Central memory CD8-positive, alpha-beta T cell (primary cell): ENCODE data around the gene TJP3.
"Not testable (repeated sequence)": the region's sequence is repeated elsewhere in the genome, so short reads cannot be mapped to it uniquely, and the experiment has no call there.

Experiments
- ATAC-seq: fragments of 150-1000 bp; cut with Tn5 transposase; replicated peaks from 2 replicates; pipeline ENCODE4 v1.10.0; 2022; ENCODE audit warnings: mild to moderate bottlenecking, moderate FRiP score, moderate number of reproducible peaks; ENCODE audit not compliant: poor library complexity, severe bottlenecking; ENCODE audit errors: extremely low read depth
- DNase-seq, 2 donors: peaks; one replicate each; pipeline ENCODE4 v3.0.0; 2021; ENCODE audit warnings: low spot score in 2 of 2
- H3K27ac Mint-ChIP-seq: one replicate; pipeline ENCODE4 v1.8.0; 2022; ENCODE audit warnings: low read depth, mild to moderate bottlenecking, moderate library complexity, mixed read lengths
- H3K27me3 Mint-ChIP-seq: one replicate; pipeline ENCODE4 v1.8.0; 2022; ENCODE audit warnings: mixed read lengths
- H3K36me3 Mint-ChIP-seq: one replicate; pipeline ENCODE4 v1.8.0; 2022; ENCODE audit warnings: mild to moderate bottlenecking, moderate library complexity, mixed read lengths; ENCODE audit not compliant: insufficient read depth
- H3K4me1 Mint-ChIP-seq: one replicate; pipeline ENCODE4 v1.8.0; 2022; ENCODE audit warnings: mixed read lengths
- H3K4me3 Mint-ChIP-seq: one replicate; pipeline ENCODE4 v1.8.0; 2022; ENCODE audit warnings: mild to moderate bottlenecking, moderate library complexity, mixed read lengths
- H3K9me3 Mint-ChIP-seq: one replicate; pipeline ENCODE4 v1.8.0; 2022; ENCODE audit warnings: mixed read lengths

The TJP3 gene

GRCh38 chr19:3758297-3758696, 50.1 kb downstream of the TJP3 start:
- not testable (repeated sequence) for H3K4me3 Mint-ChIP-seq, H3K27me3 Mint-ChIP-seq, ATAC-seq, H3K9me3 Mint-ChIP-seq, DNase-seq, H3K27ac Mint-ChIP-seq
- Mint-ChIP-seq H3K4me1 (peaks cover 38% of the 10 kb centered on the region), H3K36me3 (peaks cover 41% of the 10 kb centered on the region)

GRCh38 chr19:3759482-3760254, 51.5 kb downstream of the TJP3 start:
- Mint-ChIP-seq H3K4me3 (peak overlapping the region; percentile 4), H3K4me1 (peaks cover 38% of the 10 kb centered on the region), H3K27me3 (no peaks in the 10 kb centered on the region), H3K36me3 (peaks cover 38% of the 10 kb centered on the region), H3K9me3 (no peaks in the 10 kb centered on the region), H3K27ac (peak overlapping the region; percentile 99)
- ATAC-seq (no peak), DNase-seq (no peak)

- Mint-ChIP-seq H3K4me3 (peak overlapping the region; percentile 99), H3K36me3 (peaks cover 41% of the 10 kb centered on the region), H3K9me3 (no peaks in the 10 kb centered on the region), H3K4me1 (peaks cover 28% of the 10 kb centered on the region), H3K27ac (peak overlapping the region; percentile 99), H3K27me3 (no peaks in the 10 kb centered on the region)
- peak in 1 of 2 donors; percentile 31 for DNase-seq
- ATAC-seq, result peak; percentile 22
Observed at GRCh38 chr19:3760871-3761361, 52.7 kb downstream of the TJP3 start.

- DNase-seq, result peak; percentile 89 to 93
- H3K4me3 Mint-ChIP-seq, result peak within 1 kb of the TSS; percentile 99
Observed at GRCh38 chr19:3761382-3762129, 53.4 kb downstream of the TJP3 start, which contains the start of gene APBA3. Gene APBA3, minus strand, starts transcription at chr19:3761692. Its CDS starts 1,428 bp downstream, at chr19:3760264.

GRCh38 chr19:3762130-3762473, 53.9 kb downstream of the TJP3 start:
- ATAC-seq, result no peak
- H3K27ac Mint-ChIP-seq, result peak overlapping the region; percentile 100
- peaks cover 49% of the 10 kb centered on the region for H3K36me3 Mint-ChIP-seq

More at GRCh38 chr19:3761382-3762129, 53.4 kb downstream of the TJP3 start, which contains the start of gene APBA3:
- H3K36me3 Mint-ChIP-seq, result peaks cover 46% of the 10 kb centered on the region
- H3K4me1 Mint-ChIP-seq, result peaks cover 31% of the 10 kb centered on the region
- no peaks in the 10 kb centered on the region for H3K27me3 Mint-ChIP-seq
- H3K9me3 Mint-ChIP-seq, result no peaks in the 10 kb centered on the region
- H3K27ac Mint-ChIP-seq, result peak within 1 kb of the TSS; percentile 100
- peak; percentile 42 for ATAC-seq

GRCh38 chr19:3762501-3763459, 54.6 kb downstream of the TJP3 start, which contains the start of gene MRPL54:
Gene MRPL54, plus strand, starts transcription at chr19:3762682. Its CDS starts 19 bp downstream, at chr19:3762701.
- peak; percentile 99 to 100 for DNase-seq
- H3K4me1 Mint-ChIP-seq, result peaks cover 34% of the 10 kb centered on the region
- peak within 1 kb of the TSS; percentile 99 for H3K4me3 Mint-ChIP-seq
- no peaks in the 10 kb centered on the region for H3K9me3 Mint-ChIP-seq
- peak within 1 kb of the TSS; percentile 100 for H3K27ac Mint-ChIP-seq
- peaks cover 49% of the 10 kb centered on the region for H3K36me3 Mint-ChIP-seq
- H3K27me3 Mint-ChIP-seq, result no peaks in the 10 kb centered on the region
- peak; percentile 87 for ATAC-seq

More at GRCh38 chr19:3762130-3762473, 53.9 kb downstream of the TJP3 start:
- H3K27me3 Mint-ChIP-seq, result no peaks in the 10 kb centered on the region
- H3K4me1 Mint-ChIP-seq, result peaks cover 34% of the 10 kb centered on the region
- H3K9me3 Mint-ChIP-seq, result no peaks in the 10 kb centered on the region
- no peak for DNase-seq
- H3K4me3 Mint-ChIP-seq, result peak overlapping the region; percentile 99

GRCh38 chr19:3765121-3765520, 56.9 kb downstream of the TJP3 start:
- peaks cover 41% of the 10 kb centered on the region for H3K36me3 Mint-ChIP-seq
- no peaks in the 10 kb centered on the region for H3K9me3 Mint-ChIP-seq
- no peak overlapping the region for H3K4me3 Mint-ChIP-seq
- H3K27ac Mint-ChIP-seq, result no peak overlapping the region
- H3K27me3 Mint-ChIP-seq, result no peaks in the 10 kb centered on the region
- H3K4me1 Mint-ChIP-seq, result peaks cover 40% of the 10 kb centered on the region
- DNase-seq, result no peak
- ATAC-seq, result no peak

- H3K4me1 Mint-ChIP-seq, result peaks cover 38% of the 10 kb centered on the region
- H3K9me3 Mint-ChIP-seq, H3K4me3 Mint-ChIP-seq, H3K27ac Mint-ChIP-seq, ATAC-seq, DNase-seq, H3K27me3 Mint-ChIP-seq: not testable (repeated sequence)
- peaks cover 38% of the 10 kb centered on the region for H3K36me3 Mint-ChIP-seq
Observed at GRCh38 chr19:3765757-3766156, 57.6 kb downstream of the TJP3 start.

- Mint-ChIP-seq H3K4me1 (peaks cover 30% of the 10 kb centered on the region), H3K27me3 (no peaks in the 10 kb centered on the region), H3K9me3 (no peaks in the 10 kb centered on the region), H3K27ac (peak overlapping the region; percentile 62), H3K4me3 (peak overlapping the region; percentile 53), H3K36me3 (peaks cover 30% of the 10 kb centered on the region)
- ATAC-seq, result no peak
- no peak for DNase-seq
Observed at GRCh38 chr19:3766520-3766919, 58.3 kb downstream of the TJP3 start.

GRCh38 chr19:3767050-3767449, 58.9 kb downstream of the TJP3 start:
- H3K4me3 Mint-ChIP-seq, result no peak overlapping the region
- no peak for DNase-seq
- H3K27ac Mint-ChIP-seq, result peak overlapping the region; percentile 62
- H3K27me3 Mint-ChIP-seq, result no peaks in the 10 kb centered on the region
- no peaks in the 10 kb centered on the region for H3K9me3 Mint-ChIP-seq
- H3K4me1 Mint-ChIP-seq, result peaks cover 25% of the 10 kb centered on the region
- no peak for ATAC-seq
- H3K36me3 Mint-ChIP-seq, result peaks cover 27% of the 10 kb centered on the region

GRCh38 chr19:3768015-3768747, 60.0 kb downstream of the TJP3 start:
- H3K4me3 Mint-ChIP-seq, result no peak overlapping the region
- no peaks in the 10 kb centered on the region for H3K9me3 Mint-ChIP-seq
- no peaks in the 10 kb centered on the region for H3K27me3 Mint-ChIP-seq
- peaks cover 15% of the 10 kb centered on the region for H3K4me1 Mint-ChIP-seq
- DNase-seq (no peak), ATAC-seq (no peak)
- no peak overlapping the region for H3K27ac Mint-ChIP-seq
- H3K36me3 Mint-ChIP-seq, result peaks cover 20% of the 10 kb centered on the region
